OCI-LY7 (cell line): ENCODE data around the gene PARD3B.

Experiments
- CTCF ChIP-seq: fragments of 200-600 bp; sonication (generic); conservative IDR thresholded peaks from 2 replicates; pipeline ENCODE4 v1.5.1; 2014; ENCODE audit warnings: mild to moderate bottlenecking, antibody characterized with exemption, low read length, moderate library complexity, mixed read lengths
- EZH2phosphoT487 ChIP-seq: fragments of 200-600 bp; sonication (generic); IDR thresholded peaks from 2 replicates; pipeline ENCODE4 v1.6.1; 2018; ENCODE audit warnings: low read depth, borderline replicate concordance, mild to moderate bottlenecking, mixed run types, antibody characterized with exemption, low read length, moderate library complexity, mixed read lengths

- TF ChIP-seq CTCF (no peak), EZH2phosphoT487 (no peak)
Observed at GRCh38 chr2:205535001-205535400, 989.7 kb downstream of the PARD3B start.
